K562 (cell line): ENCODE results near the gene MTHFSD. TPM values are rescaled to one million over a fixed set of nuclear protein-coding genes. Genes with fewer than 3 reads are reported as not detected.

Experiments
- ATAC-seq: fragments of 200-7000 bp; cut with Tn5 transposase; 3 replicates; pipeline ENCODE4 v1.9.1; 2020; ENCODE audit warnings: moderate library complexity
- BruUV-seq: library from RNA; stranded (reverse); fragments of 400-500 nt; replicated peaks from 2 replicates; lab custom pipeline; 2021; lab: Mats Ljungman, UMichigan
- CTCF ChIA-PET: fragments of 300-600 bp; formaldehyde crosslinking; extraction: SDS; loops from one replicate; lab custom pipeline; 2021; ENCODE audit warnings: low intra/inter-chr PET ratio; lab: Yijun Ruan, JAX
- POLR2A ChIA-PET: fragments of 300-600, 350-650 bp; sonication (Branson Sonifier 250); formaldehyde crosslinking; extraction: SDS; loops from one replicate; lab custom pipeline; 2021; ENCODE audit warnings: antibody characterized with exemption, inconsistent platforms; lab: Yijun Ruan, JAX
- DNase-seq, 4 experiments: peaks; one replicate each; pipeline versions ENCODE4 v3.0.0 to v3.0.0-alpha.2; 2011 to 2018; ENCODE audit warnings: low spot score in 3 of 4, mixed read lengths in 3 of 4; ENCODE audit errors: extremely low read depth in 1 of 4
- FAIRE-seq: peaks from 2 replicates; lab custom pipeline; 2011; peaks lifted over from hg19 to GRCh38; lab: Jason Lieb, UNC
- H2AFZ ChIP-seq: 2 replicates; pipeline ENCODE4 v1.6.0; 2011; ENCODE audit warnings: low read depth, low read length, control low read depth, inconsistent platforms
- H3K27ac ChIP-seq: fragments of 200-600 bp; 3 replicates; pipeline ENCODE4 v1.8.0; 2011; ENCODE audit warnings: low read depth, mild to moderate bottlenecking, control low read depth, inconsistent platforms, low read length, moderate library complexity, mixed read lengths; ENCODE audit errors: extremely low read depth
- H3K27me3 ChIP-seq, 2 experiments: fragments of 300-600 bp in 1 of 2; 2 replicates in 1 of 2; 3 replicates in 1 of 2; pipeline versions ENCODE4 v1.6.0 to v1.8.0; 2011; ENCODE audit warnings: inconsistent platforms in 2 of 2, low read length in 2 of 2, mild to moderate bottlenecking in 1 of 2, mixed read lengths in 1 of 2, moderate library complexity in 1 of 2; ENCODE audit not compliant: control insufficient read depth in 2 of 2, insufficient read depth in 2 of 2
- H3K36me3 ChIP-seq: fragments of 300-600 bp; 3 replicates; pipeline ENCODE4 v1.8.0; 2011; ENCODE audit warnings: mild to moderate bottlenecking, low read length, inconsistent platforms; ENCODE audit not compliant: control insufficient read depth, insufficient read depth
- H3K4me1 ChIP-seq, 2 experiments: fragments of 200-600 bp in 1 of 2; replicated peaks in 1 of 2; 2 replicates in 1 of 2; 3 replicates in 1 of 2; pipeline versions ENCODE4 v1.5.1 to v1.8.0; 2011; ENCODE audit warnings: inconsistent platforms in 2 of 2, low read length in 2 of 2, mild to moderate bottlenecking in 1 of 2, mixed read lengths in 1 of 2, moderate library complexity in 1 of 2; ENCODE audit not compliant: control insufficient read depth in 2 of 2, insufficient read depth in 2 of 2
- H3K4me2 ChIP-seq: 2 replicates; pipeline ENCODE4 v1.6.1; 2011; ENCODE audit warnings: low read length, control low read depth, inconsistent platforms, mixed read lengths; ENCODE audit not compliant: insufficient read depth
- H3K4me3 ChIP-seq: fragments of 200-600 bp; sonication (generic), shearing (Covaris generic); 2 replicates; pipeline ENCODE4 v1.5.1; 2016; ENCODE audit warnings: control low read depth, inconsistent platforms
- H3K79me2 ChIP-seq: fragments of 200-600 bp; 3 replicates; pipeline ENCODE4 v1.8.0; 2011; ENCODE audit warnings: low read length, inconsistent platforms; ENCODE audit not compliant: control insufficient read depth, insufficient read depth
- H3K9ac ChIP-seq, 2 experiments: 2 replicates each; pipeline versions ENCODE4 v1.6.0 to v1.6.1; 2011; ENCODE audit warnings: low read depth in 2 of 2, low read length in 2 of 2, control low read depth in 1 of 2, inconsistent platforms in 1 of 2, mild to moderate bottlenecking in 1 of 2, mixed read lengths in 1 of 2; ENCODE audit not compliant: insufficient read depth in 1 of 2
- H3K9me1 ChIP-seq: one replicate; pipeline ENCODE4 v1.6.0; 2011; ENCODE audit warnings: inconsistent platforms, mild to moderate bottlenecking, low read length, moderate library complexity; ENCODE audit not compliant: control insufficient read depth, insufficient read depth
- H3K9me3 ChIP-seq: replicated peaks from 2 replicates; pipeline ENCODE4 v1.5.1; 2011; ENCODE audit warnings: low read depth, low read length, inconsistent platforms; ENCODE audit not compliant: control insufficient read depth, insufficient read depth
- H4K20me1 ChIP-seq: replicated peaks from 2 replicates; pipeline ENCODE4 v1.6.1; 2011; ENCODE audit warnings: low read length, inconsistent platforms, mixed read lengths; ENCODE audit not compliant: control insufficient read depth, insufficient read depth
- ARID3A ChIP-seq: IDR thresholded peaks from 2 replicates; pipeline ENCODE4 v1.6.1; 2012; ENCODE audit warnings: low read depth, low read length, improper control_type of control experiment, borderline replicate concordance
- ERF ChIP-seq: fragments of 450-650 bp; formaldehyde crosslinking; IDR thresholded peaks from 2 replicates; pipeline ENCODE4 v1.4.0; 2020; ENCODE audit warnings: mild to moderate bottlenecking, mixed read lengths
- MXD1 ChIP-seq: fragments of 250-450 bp; sonication (Bioruptor Pico); IDR thresholded peaks from 2 replicates; pipeline ENCODE4 v1.8.0; 2021; ENCODE audit warnings: borderline replicate concordance, mild to moderate bottlenecking, moderate library complexity; ENCODE audit not compliant: poor library complexity, severe bottlenecking
- NFRKB ChIP-seq: fragments of 450-650 bp; IDR thresholded peaks from 2 replicates; pipeline ENCODE4 v1.6.1; 2016; ENCODE audit warnings: low read depth
- SFPQ ChIP-seq: fragments of 200-400 bp; formaldehyde crosslinking; IDR thresholded peaks from 2 replicates; pipeline ENCODE4 v1.6.1; 2017; ENCODE audit warnings: mild to moderate bottlenecking, low read depth, low read length, moderate library complexity
- SNAPC5 ChIP-seq: fragments of 250-450 bp; sonication (Bioruptor Pico); IDR thresholded peaks from 2 replicates; pipeline ENCODE4 v1.8.0; 2021; ENCODE audit warnings: moderate library complexity, mild to moderate bottlenecking, inconsistent platforms
- SRF ChIP-seq, 2 experiments: fragments of 250-450, 450-650 bp in 1 of 2; sonication (Bioruptor Pico) in 1 of 2; sonication (generic) in 1 of 2; formaldehyde crosslinking; IDR thresholded peaks; 2 replicates each; pipeline versions ENCODE4 v1.5.0 to v1.5.1; 2020 to 2022; ENCODE audit warnings: mild to moderate bottlenecking in 1 of 2, missing genetic modification reagents in 1 of 2
- ZC3H11A ChIP-seq: IDR thresholded peaks from 2 replicates; pipeline ENCODE4 v1.6.1; 2012; ENCODE audit warnings: low read depth, low read length, improper control_type of control experiment
- ZC3H8 ChIP-seq: fragments of 450-650 bp; IDR thresholded peaks from 2 replicates; pipeline ENCODE4 v1.6.1; 2017
- ZNF121 ChIP-seq: sonication (generic); formaldehyde crosslinking; conservative IDR thresholded peaks from 2 replicates; pipeline ENCODE4 v1.8.0; 2022; ENCODE audit warnings: missing genetic modification reagents
- ZNF277 ChIP-seq: fragments of 250-450 bp; sonication (Bioruptor Pico); IDR thresholded peaks from 2 replicates; pipeline ENCODE4 v1.8.0; 2022; ENCODE audit warnings: inconsistent platforms, mild to moderate bottlenecking, moderate library complexity, borderline replicate concordance
- ZNF551 ChIP-seq: fragments of 250-450 bp; sonication (Bioruptor Pico); IDR thresholded peaks from 2 replicates; pipeline ENCODE4 v1.5.0; 2021; ENCODE audit warnings: mild to moderate bottlenecking, moderate library complexity
- ZNF717 ChIP-seq: fragments of 250-450 bp; sonication (Bioruptor Pico); IDR thresholded peaks from 2 replicates; pipeline ENCODE4 v1.5.0; 2021
- WGBS: fragments of 100-300 bp; shearing (Covaris generic); methylation state at CpG from one replicate; pipeline ENCODE4 v1.1.6; 2016; ENCODE audit warnings: low coverage, mixed read lengths; ENCODE audit not compliant: insufficient coverage; ENCODE audit errors: missing lambda C conversion rate; 5-methylcytosine and 5-hydroxymethylcytosine counted together
- in situ Hi-C: fragments of 300-500 bp; cut with MboI; formaldehyde crosslinking; loops from 4 replicates; pipeline ENCODE4 v1.15.0; 2018; ENCODE audit warnings: inconsistent platforms, mixed read lengths
- intact Hi-C: fragments of 100-400 bp; cut with micrococcal nuclease; formaldehyde crosslinking; loops from 2 replicates; pipeline ENCODE4 v1.14.2; 2022
- polyA plus RNA-seq, 8 experiments: library from polyadenylated mRNA; depleted of rRNA in 4 of 8; stranded (reverse) in 5 of 8; unstranded in 3 of 8; fragments of >200 nt; fragmentation: Nextera tagmentation in 2 of 8; fragmentation: Illumina TruSeq in 1 of 8; extraction: Ambion mirVana in 2 of 8; extraction: Trizol in 1 of 8; gene quantifications; 2 replicates each; pipeline versions ENCODE4 v1.2.1 to v1.2.3, GENCODE V29; 2011 to 2014; ENCODE audit warnings: inconsistent platforms in 1 of 8, missing spikeins in 1 of 8
- total RNA-seq, 7 experiments: library from RNA; depleted of rRNA in 6 of 7; stranded (reverse); fragments of >200 nt in 6 of 7; fragmentation: Illumina TruSeq in 2 of 7; extraction: Trizol in 2 of 7; gene quantifications; 2 replicates each; pipeline versions ENCODE4 v1.2.1 to v1.2.3, GENCODE V29; 2011 to 2021; ENCODE audit warnings: low replicate concordance in 1 of 7

MTHFSD gene
- total and polyA plus RNA-seq, 9 of the 15 experiments (the other 6 are each of a cell fraction or from before 2014, with no cell fraction given): 3.2 to 20.2 (median 12.0) TPM

- TF ChIP-seq ZC3H8: no peak
- no peak for TF ChIP-seq ARID3A
- no peak for TF ChIP-seq ZNF717 (CRISPR knock-in tag)
Measured at GRCh38 chr16:86575754-86576557, 20.9 kb upstream of the MTHFSD start (continued).

GRCh38 chr16:86575095-86575685 lies 20.2 kb upstream of the MTHFSD start:
- CTCF ChIA-PET: interaction anchor here (0.6 to 1.0 kb wide), 2 partner anchors 12 to 133 kb away, joined by 3 to 6 read pairs; no protein-coding TSS in a partner anchor
- intact Hi-C loops: no loop called here
- FAIRE-seq: no peak
- H3K27me3 ChIP-seq: peaks cover 41 to 83% of the 10 kb centered on the region in 2 experiments
- no peaks in the 10 kb centered on the region for H3K9me3 ChIP-seq
- H3K27ac ChIP-seq: no peak overlapping the region
- 48% methylated on average over 17 of the region's 17 CpGs for WGBS
- no peak overlapping the region for H3K4me2 ChIP-seq
- peaks cover 4% of the 10 kb centered on the region for H4K20me1 ChIP-seq
- 0 out of 2 replicates have a peak overlapping the region, but pooled peaks have one; percentile 28 for H2AFZ ChIP-seq
- no peaks in the 10 kb centered on the region for H3K36me3 ChIP-seq
- POLR2A ChIA-PET: no interaction called here
- no peaks in the 10 kb centered on the region for H3K79me2 ChIP-seq
- H3K9ac ChIP-seq: peak overlapping the region in 1 of 2 experiments; percentile 28; a peak in 1 of 4 replicates
- H3K4me3 ChIP-seq: no peak overlapping the region
- peaks cover 0 to 19% of the 10 kb centered on the region in 2 experiments; a peak in 3 of 5 replicates for H3K4me1 ChIP-seq
- BruUV-seq: no TSS peak
- in situ Hi-C loops: no loop called here
- no peaks in the 10 kb centered on the region for H3K9me1 ChIP-seq
- ATAC-seq: no peak
- no peak for DNase-seq
- TF ChIP-seq SFPQ (no peak), ERF (CRISPR knock-in tag) (no peak), SNAPC5 (no peak), ZNF277 (CRISPR knock-in tag) (no peak), NFRKB (no peak), ZNF121 (CRISPR knock-in tag) (no peak), SRF (CRISPR knock-in tag; IDR thresholded peaks at IDR 0.05) (no peak), MXD1 (CRISPR knock-in tag) (no peak), ZNF551 (CRISPR knock-in tag) (no peak), ZC3H11A (no peak)
